MG63 (cell line): ENCODE data around the gene KRT76. TPM values are rescaled to one million over a fixed set of nuclear protein-coding genes. Genes with fewer than 3 reads are reported as not detected.

Experiments
- total RNA-seq: library from RNA; depleted of rRNA; stranded (reverse); fragments of >200 nt; shearing (Covaris generic); gene quantifications from 2 replicates; pipeline ENCODE4 v1.2.3, GENCODE V29; 2014; ENCODE audit warnings: low replicate concordance; rRNA removed

KRT76 gene
- total RNA-seq, 1 experiment from 2014 or later, result not detected

Other genes starting within 250 kb of the KRT76 start
- not detected in 2 replicates for gene KRT71, start 224.2 kb downstream of the KRT76 start, total RNA-seq
- gene KRT74, start 203.5 kb downstream of the KRT76 start, total RNA-seq, result not detected in 2 replicates
- not detected in 2 replicates for gene KRT72, start 175.9 kb downstream of the KRT76 start, total RNA-seq
- gene KRT73, start 158.8 kb downstream of the KRT76 start, total RNA-seq, result not detected in 2 replicates
- not detected in 2 replicates for gene KRT2, start 125.1 kb downstream of the KRT76 start, total RNA-seq
- gene KRT1, start 96.9 kb downstream of the KRT76 start, total RNA-seq, result not detected in 2 replicates
- gene KRT77, start 73.8 kb downstream of the KRT76 start, total RNA-seq, result not detected in 2 replicates
- gene KRT3, start 18.8 kb upstream of the KRT76 start, total RNA-seq, result not detected in 2 replicates
- gene KRT4, start 36.8 kb upstream of the KRT76 start, total RNA-seq, result not detected in 2 replicates
- not detected in 2 replicates for gene KRT79, start 57.0 kb upstream of the KRT76 start, total RNA-seq
- gene KRT78, start 71.6 kb upstream of the KRT76 start, total RNA-seq, result not detected in 2 replicates
- gene KRT8, start 127.7 kb upstream of the KRT76 start, total RNA-seq, result 39.2 and 44.4 TPM in 2 replicates
- gene KRT18, start 171.8 kb upstream of the KRT76 start, total RNA-seq, result 104 and 136 TPM in 2 replicates
- gene EIF4B, start 229.1 kb upstream of the KRT76 start, total RNA-seq, result 684 and 692 TPM in 2 replicates